22Rv1 (cell line): Measurements from ENCODE around the gene CAMTA1.

Source experiments
- CTCF ChIP-seq: fragments of 450-650 bp; IDR thresholded peaks from 2 replicates; pipeline ENCODE4 v1.5.1; 2017; ENCODE audit warnings: mild to moderate bottlenecking
- ZFX ChIP-seq: fragments of 450-650 bp; IDR thresholded peaks from 2 replicates; pipeline ENCODE4 v1.6.1; 2017; ENCODE audit warnings: antibody characterized with exemption, borderline replicate concordance

GRCh38 chr1:6884652-6885153 is 99.4 kb downstream of the CAMTA1 start:
- TF ChIP-seq CTCF, result no peak
- no peak for TF ChIP-seq ZFX
